H1 (cell line): ENCODE data around the gene SNAI1. TPM values are rescaled to one million over a fixed set of nuclear protein-coding genes. Genes with fewer than 3 reads are reported as not detected.

ENCODE experiments used
- ASH2L ChIP-seq: fragments of 200-600, 300-600 bp; sonication (generic); IDR thresholded peaks from one replicate; pipeline ENCODE4 v1.7.1; 2017; ENCODE audit warnings: low read length
- CBX8 ChIP-seq: fragments of 300-800, 300-1000 bp; sonication (generic); IDR thresholded peaks from 2 replicates; pipeline ENCODE4 v1.7.1; 2016; ENCODE audit warnings: low read depth, low read length, borderline replicate concordance
- CTCF ChIP-seq, 3 experiments: IDR thresholded peaks; 1 replicate in 2 of 3; 2 replicates in 1 of 3; pipeline versions ENCODE4 v1.5.1 to v1.6.1; 2011; ENCODE audit warnings: low read length in 3 of 3, mild to moderate bottlenecking in 3 of 3, inconsistent platforms in 2 of 3, low read depth in 1 of 3, moderate library complexity in 1 of 3; ENCODE audit not compliant: insufficient read depth in 1 of 3; ENCODE audit errors: control extremely low read depth in 1 of 3
- HDAC6 ChIP-seq: IDR thresholded peaks from one replicate; pipeline ENCODE4 v1.7.1; 2012; ENCODE audit warnings: low read depth, mild to moderate bottlenecking, inconsistent platforms, low read length, moderate library complexity
- KDM5A ChIP-seq: fragments of 200-600 bp; IDR thresholded peaks from 2 replicates; pipeline ENCODE4 v1.7.1; 2012; ENCODE audit warnings: mild to moderate bottlenecking, low read length, inconsistent platforms, mixed read lengths
- POLR2A ChIP-seq, 2 experiments: IDR thresholded peaks; 1 replicate in 1 of 2; 2 replicates in 1 of 2; pipeline ENCODE4 v1.6.1; 2011; ENCODE audit warnings: low read depth in 2 of 2, low read length in 2 of 2, mild to moderate bottlenecking in 2 of 2; ENCODE audit errors: control extremely low read depth in 1 of 2
- RAD21 ChIP-seq, 2 experiments: IDR thresholded peaks in 1 of 2; conservative IDR thresholded peaks in 1 of 2; 2 replicates each; pipeline ENCODE4 v1.6.1; 2011; ENCODE audit warnings: low read depth in 2 of 2, low read length in 2 of 2, improper control_type of control experiment in 1 of 2, inconsistent platforms in 1 of 2, mild to moderate bottlenecking in 1 of 2, moderate library complexity in 1 of 2
- SIN3A ChIP-seq, 2 experiments: IDR thresholded peaks in 1 of 2; conservative IDR thresholded peaks in 1 of 2; 2 replicates each; pipeline ENCODE4 v1.6.1; 2011 to 2012; ENCODE audit warnings: low read length in 2 of 2, improper control_type of control experiment in 1 of 2, low read depth in 1 of 2, mild to moderate bottlenecking in 1 of 2
- USF2 ChIP-seq: IDR thresholded peaks from 2 replicates; pipeline ENCODE4 v1.6.1; 2011; ENCODE audit warnings: low read length, improper control_type of control experiment
- polyA plus RNA-seq, 7 experiments: library from polyadenylated mRNA; depleted of rRNA in 3 of 7; stranded (reverse) in 5 of 7; unstranded in 2 of 7; fragments of >200 nt in 5 of 7; fragments of 200-250 nt in 2 of 7; gene quantifications; 1 replicate in 5 of 7; 2 replicates in 1 of 7; 4 replicates in 1 of 7; pipeline versions ENCODE4 v1.2.1 to v1.2.3, GENCODE V29; 2011 to 2013; ENCODE audit warnings: missing spikeins in 2 of 7, mixed read lengths in 2 of 7
- total RNA-seq: library from RNA; stranded (reverse); fragmentation: NEBNext Ultra II Directional; extraction: Animal tissue kit (Norgen Biotek cat#: 25700); gene quantifications from 2 replicates; pipeline ENCODE4 v1.2.1, GENCODE V29; 2021

SNAI1 gene
- total and polyA plus RNA-seq, 2 of the 8 experiments (the other 6 are each of a cell fraction or from before 2014, with no cell fraction given) = 6.5 to 8.0 TPM

GRCh38 chr20:49938173-49939163, 44.3 kb upstream of the SNAI1 start (continued):
- TF ChIP-seq CTCF (IDR thresholded peaks at IDR 0.05; ENCODE audit: control extremely low read depth in 1 of 3, insufficient read depth in 1 of 3, low read depth in 1 of 3, low read length in 3 of 3) = no peak
- TF ChIP-seq ASH2L = no peak
- no peak for TF ChIP-seq SIN3A (conservative IDR thresholded peaks at IDR 0.05 in 1 of 2, IDR thresholded peaks at IDR 0.05 in 1 of 2; ENCODE audit: low read depth in 1 of 2, low read length in 2 of 2)
- TF ChIP-seq RAD21 (IDR thresholded peaks at IDR 0.05 in 1 of 2, conservative IDR thresholded peaks at IDR 0.05 in 1 of 2; ENCODE audit: low read depth in 2 of 2, low read length in 2 of 2) = no peak
- TF ChIP-seq KDM5A = no peak
- no peak for TF ChIP-seq HDAC6
- no peak for TF ChIP-seq USF2
- no peak for TF ChIP-seq CBX8
- TF ChIP-seq POLR2A (IDR thresholded peaks at IDR 0.05; ENCODE audit: control extremely low read depth in 1 of 2, low read depth in 2 of 2, low read length in 2 of 2) = no peak
